GM18520 (cell line): ENCODE results near the gene CCIN.

Experiments used
- ATAC-seq: cut with Tn5 transposase; IDR thresholded peaks from one replicate; pipeline ENCODE4 v1.9.1; 2021; ENCODE audit not compliant: unreplicated experiment

CCIN gene

GRCh38 chr9:36140086-36141084, 28.8 kb upstream of the CCIN start:
- ATAC-seq, result no peak

- no peak for ATAC-seq
Observed at GRCh38 chr9:36141288-36141687, 27.9 kb upstream of the CCIN start.

GRCh38 chr9:36141761-36142160, 27.4 kb upstream of the CCIN start:
- no peak for ATAC-seq

- ATAC-seq, result no peak
Observed at GRCh38 chr9:36142510-36143244, 26.5 kb upstream of the CCIN start.

GRCh38 chr9:36143245-36143641, 25.9 kb upstream of the CCIN start:
- ATAC-seq, result no peak

- ATAC-seq, result no peak
Observed at GRCh38 chr9:36144309-36145232, 24.6 kb upstream of the CCIN start.

- ATAC-seq, result no peak
Observed at GRCh38 chr9:36145970-36146369, 23.2 kb upstream of the CCIN start.

GRCh38 chr9:36146651-36147050, 22.5 kb upstream of the CCIN start:
- ATAC-seq, result no peak

- ATAC-seq, result no peak
Observed at GRCh38 chr9:36147441-36148175, 21.6 kb upstream of the CCIN start.

- no peak for ATAC-seq
Observed at GRCh38 chr9:36148311-36149051, 20.7 kb upstream of the CCIN start.

- no peak for ATAC-seq
Observed at GRCh38 chr9:36149197-36149596, 20.0 kb upstream of the CCIN start.

GRCh38 chr9:36150574-36151315, 18.4 kb upstream of the CCIN start:
- ATAC-seq, result no peak

- ATAC-seq, result peak; percentile 81
Observed at GRCh38 chr9:36151316-36152210, 17.6 kb upstream of the CCIN start.

- ATAC-seq, result no peak
Observed at GRCh38 chr9:36152741-36153438, 16.3 kb upstream of the CCIN start.

- no peak for ATAC-seq
Observed at GRCh38 chr9:36153746-36154145, 15.4 kb upstream of the CCIN start.

- no peak for ATAC-seq
Observed at GRCh38 chr9:36154331-36154952, 14.7 kb upstream of the CCIN start.

- ATAC-seq, result no peak
Observed at GRCh38 chr9:36156116-36156515, 13.1 kb upstream of the CCIN start.
